Stomach (tissue), 4 donors: ENCODE measurements around the gene EIF2B4.

ENCODE experiments used
- CTCF ChIP-seq, 7 experiments: fragments of 450-650 bp in 4 of 7; fragments of 200-600 bp in 3 of 7; sonication (generic) in 3 of 7; IDR thresholded peaks; one replicate each; pipeline ENCODE4 v1.5.1; 2016 to 2019; ENCODE audit warnings: antibody characterized with exemption in 7 of 7, control low read depth in 2 of 7, mild to moderate bottlenecking in 1 of 7
- EP300 ChIP-seq: sonication (generic); formaldehyde crosslinking; IDR thresholded peaks from one replicate; pipeline ENCODE4 v1.6.1; 2017; ENCODE audit warnings: antibody characterized with exemption
- POLR2A ChIP-seq, 4 donors: fragments of 450-650 bp; IDR thresholded peaks; one replicate each; pipeline ENCODE4 v1.6.1; 2016; ENCODE audit warnings: antibody characterized with exemption in 4 of 4, control low read depth in 2 of 4, mild to moderate bottlenecking in 1 of 4, moderate library complexity in 1 of 4
- POLR2AphosphoS5 ChIP-seq, 3 donors: sonication (generic); formaldehyde crosslinking; IDR thresholded peaks; one replicate each; pipeline ENCODE4 v1.6.1; 2016; ENCODE audit warnings: antibody characterized with exemption in 3 of 3

- no peak for TF ChIP-seq CTCF (IDR thresholded peaks at IDR 0.05)
- no peak for TF ChIP-seq POLR2AphosphoS5 (IDR thresholded peaks at IDR 0.05)
- no peak for TF ChIP-seq POLR2A (IDR thresholded peaks at IDR 0.05)
- TF ChIP-seq EP300 = no peak
These were observed 8.1 kb upstream of the EIF2B4 start for GRCh38 chr2:27378096-27378808.
